Activated naive CD4-positive, alpha-beta T cell treated with anti-CD3 and anti-CD28 coated beads for 36 hours (primary cell): Measurements from ENCODE around the gene HMCN1. TPM values are rescaled to one million over a fixed set of nuclear protein-coding genes. Genes with fewer than 3 reads are reported as not detected.

Experiments
- CTCF ChIA-PET: fragments of 350-600 bp; sonication (Branson Sonifier 250); formaldehyde crosslinking; loops from one replicate; lab custom pipeline; 2021; ENCODE audit warnings: antibody characterized with exemption; lab: Charles Lee
- DNase-seq: peaks from one replicate; pipeline ENCODE4 v3.0.0-alpha.2; 2020
- H3K27ac Mint-ChIP-seq: one replicate; pipeline ENCODE4 v1.8.0; 2021; ENCODE audit warnings: mild to moderate bottlenecking, mixed read lengths
- H3K27me3 Mint-ChIP-seq: one replicate; pipeline ENCODE4 v1.8.0; 2021; ENCODE audit warnings: low read depth, mixed read lengths
- H3K36me3 Mint-ChIP-seq: one replicate; pipeline ENCODE4 v1.8.0; 2021; ENCODE audit warnings: low read depth, mixed read lengths
- H3K4me1 Mint-ChIP-seq: one replicate; pipeline ENCODE4 v1.8.0; 2021; ENCODE audit warnings: low read depth, mixed read lengths
- H3K4me3 Mint-ChIP-seq: one replicate; pipeline ENCODE4 v1.8.0; 2021; ENCODE audit warnings: mild to moderate bottlenecking, moderate library complexity, mixed read lengths
- H3K9me3 Mint-ChIP-seq: one replicate; pipeline ENCODE4 v1.8.0; 2021; ENCODE audit warnings: mixed read lengths
- intact Hi-C: fragments of 100-400 bp; cut with micrococcal nuclease; formaldehyde crosslinking; loops from one replicate; pipeline ENCODE4 v1.15.1; 2023
- total RNA-seq, 2 experiments: library from RNA; stranded (reverse); gene quantifications; one replicate each; pipeline ENCODE4 v1.2.3, GENCODE V29; 2021

Gene HMCN1
- total RNA-seq, 2 experiments from 2014 or later = 0.12 TPM; not detected in 1

- no peaks in the 10 kb centered on the region for H3K4me1 Mint-ChIP-seq
- no peak for DNase-seq
- H3K9me3 Mint-ChIP-seq = no peaks in the 10 kb centered on the region
- no peaks in the 10 kb centered on the region for H3K36me3 Mint-ChIP-seq
- H3K27me3 Mint-ChIP-seq = no peaks in the 10 kb centered on the region
- no peak overlapping the region for H3K27ac Mint-ChIP-seq
- intact Hi-C loops = no loop called here
- no peak overlapping the region for H3K4me3 Mint-ChIP-seq
- CTCF ChIA-PET = no interaction called here
Observed at GRCh38 chr1:185934476-185935189, 200.4 kb downstream of the HMCN1 start.

- intact Hi-C loops = no loop called here
- H3K27ac Mint-ChIP-seq = no peak overlapping the region
- CTCF ChIA-PET = no interaction called here
Observed at GRCh38 chr1:185935360-185935759, 201.2 kb downstream of the HMCN1 start.

GRCh38 chr1:185936641-185937040 lies 202.4 kb downstream of the HMCN1 start:
- Mint-ChIP-seq H3K9me3 (no peaks in the 10 kb centered on the region), H3K4me1 (no peaks in the 10 kb centered on the region), H3K27ac (no peak overlapping the region), H3K36me3 (no peaks in the 10 kb centered on the region), H3K27me3 (no peaks in the 10 kb centered on the region), H3K4me3 (no peak overlapping the region)
- CTCF ChIA-PET = no interaction called here
- DNase-seq = no peak
- intact Hi-C loops = no loop called here

More at GRCh38 chr1:185935360-185935759, 201.2 kb downstream of the HMCN1 start:
- Mint-ChIP-seq H3K9me3 (no peaks in the 10 kb centered on the region), H3K4me1 (no peaks in the 10 kb centered on the region), H3K27me3 (no peaks in the 10 kb centered on the region), H3K4me3 (no peak overlapping the region), H3K36me3 (no peaks in the 10 kb centered on the region)
- DNase-seq = no peak

- Mint-ChIP-seq H3K4me1 (no peaks in the 10 kb centered on the region), H3K9me3 (no peaks in the 10 kb centered on the region), H3K27me3 (no peaks in the 10 kb centered on the region), H3K36me3 (no peaks in the 10 kb centered on the region), H3K4me3 (no peak overlapping the region), H3K27ac (no peak overlapping the region)
- intact Hi-C loops = no loop called here
- CTCF ChIA-PET = no interaction called here
- no peak for DNase-seq
Observed at GRCh38 chr1:185938396-185938795, 204.2 kb downstream of the HMCN1 start.

- no peak overlapping the region for H3K4me3 Mint-ChIP-seq
- no peak for DNase-seq
- intact Hi-C loops = no loop called here
- CTCF ChIA-PET = no interaction called here
- no peaks in the 10 kb centered on the region for H3K4me1 Mint-ChIP-seq
- H3K9me3 Mint-ChIP-seq = no peaks in the 10 kb centered on the region
- H3K36me3 Mint-ChIP-seq = no peaks in the 10 kb centered on the region
- no peaks in the 10 kb centered on the region for H3K27me3 Mint-ChIP-seq
- no peak overlapping the region for H3K27ac Mint-ChIP-seq
Observed at GRCh38 chr1:185939142-185939541, 205.0 kb downstream of the HMCN1 start.

GRCh38 chr1:185942961-185943360 lies 208.8 kb downstream of the HMCN1 start:
- CTCF ChIA-PET = no interaction called here
- intact Hi-C loops = no loop called here
- Mint-ChIP-seq H3K4me3 (no peak overlapping the region), H3K27me3 (peaks cover 3% of the 10 kb centered on the region), H3K4me1 (no peaks in the 10 kb centered on the region), H3K27ac (no peak overlapping the region), H3K9me3 (no peaks in the 10 kb centered on the region), H3K36me3 (no peaks in the 10 kb centered on the region)
- no peak for DNase-seq

- CTCF ChIA-PET = no interaction called here
- H3K4me1 Mint-ChIP-seq = no peaks in the 10 kb centered on the region
- intact Hi-C loops = no loop called here
- DNase-seq = no peak
- H3K9me3 Mint-ChIP-seq = no peaks in the 10 kb centered on the region
- H3K27me3 Mint-ChIP-seq = peaks cover 6% of the 10 kb centered on the region
- no peak overlapping the region for H3K4me3 Mint-ChIP-seq
- no peaks in the 10 kb centered on the region for H3K36me3 Mint-ChIP-seq
- no peak overlapping the region for H3K27ac Mint-ChIP-seq
Observed at GRCh38 chr1:185956881-185957280, 222.7 kb downstream of the HMCN1 start.

- peaks cover 8% of the 10 kb centered on the region for H3K27me3 Mint-ChIP-seq
- no peaks in the 10 kb centered on the region for H3K9me3 Mint-ChIP-seq
- DNase-seq = no peak
- CTCF ChIA-PET = no interaction called here
- H3K4me3 Mint-ChIP-seq = no peak overlapping the region
- H3K36me3 Mint-ChIP-seq = no peaks in the 10 kb centered on the region
- no peak overlapping the region for H3K27ac Mint-ChIP-seq
- H3K4me1 Mint-ChIP-seq = no peaks in the 10 kb centered on the region
- intact Hi-C loops = no loop called here
Observed at GRCh38 chr1:185957441-185958363, 223.5 kb downstream of the HMCN1 start.

- Mint-ChIP-seq H3K27me3 (peaks cover 8% of the 10 kb centered on the region), H3K27ac (no peak overlapping the region), H3K36me3 (no peaks in the 10 kb centered on the region), H3K4me3 (no peak overlapping the region), H3K4me1 (no peaks in the 10 kb centered on the region), H3K9me3 (no peaks in the 10 kb centered on the region)
- DNase-seq = no peak
- intact Hi-C loops = loop anchor here (10.0 kb wide), 1 partner anchor 254 kb away; no protein-coding TSS in a partner anchor
- CTCF ChIA-PET = no interaction called here
Observed at GRCh38 chr1:185960422-185961321, 226.5 kb downstream of the HMCN1 start.

GRCh38 chr1:185961664-185962063 lies 227.5 kb downstream of the HMCN1 start:
- Mint-ChIP-seq H3K9me3 (no peaks in the 10 kb centered on the region), H3K4me3 (no peak overlapping the region), H3K36me3 (no peaks in the 10 kb centered on the region), H3K27me3 (peaks cover 12% of the 10 kb centered on the region), H3K27ac (no peak overlapping the region), H3K4me1 (no peaks in the 10 kb centered on the region)
- CTCF ChIA-PET = no interaction called here
- DNase-seq = no peak
- intact Hi-C loops = loop anchor here (10.0 kb wide), 1 partner anchor 253 kb away; no protein-coding TSS in a partner anchor

- CTCF ChIA-PET = no interaction called here
- Mint-ChIP-seq H3K4me1 (no peaks in the 10 kb centered on the region), H3K27ac (no peak overlapping the region), H3K36me3 (no peaks in the 10 kb centered on the region), H3K4me3 (no peak overlapping the region), H3K9me3 (no peaks in the 10 kb centered on the region), H3K27me3 (peaks cover 14% of the 10 kb centered on the region)
- no peak for DNase-seq
- intact Hi-C loops = loop anchor here (10.0 kb wide), 1 partner anchor 250 kb away; no protein-coding TSS in a partner anchor
Observed at GRCh38 chr1:185964946-185965345, 230.8 kb downstream of the HMCN1 start.

GRCh38 chr1:185965870-185966269 lies 231.7 kb downstream of the HMCN1 start:
- Mint-ChIP-seq H3K36me3 (no peaks in the 10 kb centered on the region), H3K9me3 (no peaks in the 10 kb centered on the region), H3K27ac (no peak overlapping the region), H3K4me3 (no peak overlapping the region), H3K4me1 (no peaks in the 10 kb centered on the region), H3K27me3 (peaks cover 12% of the 10 kb centered on the region)
- CTCF ChIA-PET = no interaction called here
- intact Hi-C loops = loop anchor here (10.0 kb wide), 1 partner anchor 249 kb away; no protein-coding TSS in a partner anchor
- DNase-seq = no peak
